GM19438 (cell line): ENCODE data around the gene MCM3AP.
A peak's percentile ranks its signal among the peaks of the same experiment; 100 is the strongest.

ENCODE experiments used
- ATAC-seq: cut with Tn5 transposase; IDR thresholded peaks from one replicate; pipeline ENCODE4 v1.9.1; 2021; ENCODE audit warnings: low read depth; ENCODE audit not compliant: unreplicated experiment

The MCM3AP gene

DNA sequence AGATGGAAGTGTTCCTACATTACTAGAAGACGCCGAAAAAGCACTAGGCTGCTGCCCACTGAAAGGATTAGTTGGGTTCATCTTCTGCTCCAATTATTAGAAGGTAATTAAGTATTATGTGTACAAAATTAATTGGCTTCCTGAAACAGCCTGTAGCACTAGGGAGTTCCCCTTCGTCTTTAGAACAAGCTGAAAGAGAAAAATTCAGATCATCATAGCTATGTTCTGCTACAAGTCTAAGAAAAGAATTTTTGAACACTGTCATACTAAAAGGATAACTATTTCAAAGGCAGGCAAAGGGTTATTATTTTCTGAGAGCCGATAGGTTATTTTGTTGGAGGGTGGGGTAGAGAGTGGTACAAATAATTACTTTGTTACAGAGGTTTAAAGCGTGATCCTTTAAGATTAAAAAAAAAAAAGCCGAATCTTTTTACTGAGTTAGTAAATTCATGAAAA, at the start of gene MCM3AP:
Gene MCM3AP, minus strand, starts transcription at position 406 of the 456 bp plus-strand sequence. Its CDS starts 325 bp downstream, at position 81.
- ATAC-seq = no peak

DNA sequence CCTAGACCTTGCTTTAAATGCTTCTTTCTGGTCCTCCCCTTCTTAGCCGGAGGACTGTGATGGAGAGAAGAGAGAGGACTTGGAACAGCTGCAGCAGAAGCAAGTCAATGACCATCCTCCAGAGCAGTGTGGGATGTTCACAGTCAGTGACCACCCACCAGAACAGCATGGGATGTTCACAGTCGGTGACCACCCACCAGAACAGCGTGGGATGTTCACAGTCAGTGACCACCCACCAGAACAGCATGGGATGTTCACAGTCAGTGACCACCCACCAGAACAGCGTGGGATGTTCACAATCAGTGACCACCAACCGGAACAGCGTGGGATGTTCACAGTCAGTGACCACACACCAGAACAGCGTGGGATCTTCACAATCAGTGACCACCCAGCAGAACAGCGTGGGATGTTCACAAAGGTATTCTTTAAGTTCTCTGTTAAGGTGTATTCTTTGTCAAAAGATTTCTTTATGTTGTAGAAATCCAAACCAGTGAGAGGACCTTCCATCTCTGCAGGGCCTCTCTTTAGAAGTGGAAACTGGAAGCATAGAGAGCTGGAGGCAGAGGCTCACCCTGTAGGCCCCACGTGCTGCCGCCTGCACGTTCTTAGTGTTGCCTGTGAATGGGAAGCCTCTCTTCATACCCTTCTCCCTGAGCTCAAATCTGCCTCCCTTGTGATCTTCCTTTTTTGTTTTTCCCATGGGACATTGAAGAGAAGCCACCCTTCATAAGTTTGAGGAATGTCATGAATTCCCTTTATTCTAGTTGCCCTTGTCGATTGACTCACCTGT, 49.1 kb upstream of the MCM3AP start:
- ATAC-seq = no peak

DNA sequence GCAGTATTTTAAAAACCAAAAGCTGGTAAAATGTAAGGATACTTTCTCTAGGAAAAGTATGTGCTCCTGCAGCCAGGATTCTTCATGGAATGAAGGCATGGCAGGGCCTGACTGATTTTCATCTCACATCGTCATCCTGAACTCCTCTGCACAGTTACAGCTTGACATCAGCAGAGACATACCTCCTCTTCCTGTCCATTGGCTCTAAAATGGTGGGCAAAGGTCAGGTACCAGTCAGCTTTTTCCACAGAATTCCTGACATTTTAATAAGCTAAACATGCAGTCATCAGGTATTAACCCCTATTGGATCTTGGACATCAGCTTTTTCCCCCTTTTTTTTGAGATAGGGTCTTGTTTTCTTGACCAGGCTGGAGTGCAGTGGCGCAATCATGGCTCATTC, 44.4 kb upstream of the MCM3AP start:
- ATAC-seq = no peak

DNA sequence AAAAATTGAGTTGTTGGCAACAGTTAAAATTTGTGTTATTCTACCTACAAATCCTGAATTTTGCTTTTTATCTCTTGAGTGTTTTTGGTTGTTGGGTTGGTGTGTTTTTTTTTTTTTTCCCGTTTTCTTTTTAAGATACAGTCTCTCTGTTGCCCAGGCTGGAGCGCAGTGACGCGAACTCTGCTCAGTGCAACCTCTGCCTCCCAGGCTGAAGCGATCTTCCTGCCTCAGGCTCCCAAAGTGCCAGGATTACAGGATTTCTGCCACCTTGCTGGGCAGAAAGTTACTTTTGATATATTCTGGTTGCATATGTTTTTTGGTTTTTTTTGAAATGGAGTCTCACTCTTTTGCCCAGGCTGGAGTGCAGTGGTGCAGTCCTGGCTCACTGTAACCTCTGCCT, 42.7 kb upstream of the MCM3AP start:
- ATAC-seq = no peak

DNA sequence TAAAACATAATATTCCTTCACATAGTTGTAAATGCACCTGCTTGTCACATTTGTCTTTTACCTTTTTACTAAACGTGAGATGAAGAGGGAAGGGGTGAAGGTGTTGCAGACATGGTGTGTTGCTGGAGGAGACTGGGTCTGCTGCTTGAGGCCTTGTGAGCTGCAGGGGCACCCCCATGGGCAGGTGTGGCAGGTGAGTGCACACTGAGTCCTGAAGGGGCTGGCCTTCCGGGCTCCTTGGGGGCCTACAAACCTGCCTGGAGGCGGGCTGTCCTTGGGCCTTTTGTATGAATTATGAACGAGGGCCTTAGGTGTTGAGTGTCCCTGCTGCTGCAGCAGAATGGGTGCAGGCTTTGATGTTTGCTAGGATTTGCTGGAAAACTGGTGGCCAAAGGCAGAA, 42.3 kb upstream of the MCM3AP start:
- no peak for ATAC-seq

DNA sequence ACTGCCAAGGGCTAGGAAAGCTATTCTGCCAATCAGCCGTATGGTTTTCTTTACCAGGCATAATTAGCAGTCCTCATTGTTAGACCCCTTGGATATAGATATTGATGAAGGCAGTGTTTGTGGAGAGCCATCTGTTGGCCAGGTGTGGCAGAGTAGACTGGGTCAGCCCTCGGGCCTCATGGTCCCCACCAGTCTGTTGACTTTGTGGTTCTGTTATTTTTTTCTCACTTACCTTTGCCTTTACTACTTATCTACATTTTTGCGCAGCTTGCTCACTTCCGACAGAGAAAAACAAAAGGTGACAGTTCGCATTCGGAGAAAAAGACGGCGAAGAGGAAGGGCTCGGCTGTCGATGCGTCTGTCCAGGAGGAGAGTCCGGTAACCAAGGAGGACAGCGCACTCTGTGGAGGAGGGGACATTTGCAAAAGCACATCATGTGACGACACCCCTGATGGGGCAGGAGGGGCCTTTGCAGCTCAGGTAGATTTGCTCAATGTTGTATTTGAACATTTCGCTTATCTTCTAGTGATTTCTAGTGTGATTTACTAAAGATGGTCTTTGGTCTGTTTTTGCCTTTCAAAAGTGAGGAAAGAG, 40.8 kb upstream of the MCM3AP start:
- ATAC-seq = no peak

DNA sequence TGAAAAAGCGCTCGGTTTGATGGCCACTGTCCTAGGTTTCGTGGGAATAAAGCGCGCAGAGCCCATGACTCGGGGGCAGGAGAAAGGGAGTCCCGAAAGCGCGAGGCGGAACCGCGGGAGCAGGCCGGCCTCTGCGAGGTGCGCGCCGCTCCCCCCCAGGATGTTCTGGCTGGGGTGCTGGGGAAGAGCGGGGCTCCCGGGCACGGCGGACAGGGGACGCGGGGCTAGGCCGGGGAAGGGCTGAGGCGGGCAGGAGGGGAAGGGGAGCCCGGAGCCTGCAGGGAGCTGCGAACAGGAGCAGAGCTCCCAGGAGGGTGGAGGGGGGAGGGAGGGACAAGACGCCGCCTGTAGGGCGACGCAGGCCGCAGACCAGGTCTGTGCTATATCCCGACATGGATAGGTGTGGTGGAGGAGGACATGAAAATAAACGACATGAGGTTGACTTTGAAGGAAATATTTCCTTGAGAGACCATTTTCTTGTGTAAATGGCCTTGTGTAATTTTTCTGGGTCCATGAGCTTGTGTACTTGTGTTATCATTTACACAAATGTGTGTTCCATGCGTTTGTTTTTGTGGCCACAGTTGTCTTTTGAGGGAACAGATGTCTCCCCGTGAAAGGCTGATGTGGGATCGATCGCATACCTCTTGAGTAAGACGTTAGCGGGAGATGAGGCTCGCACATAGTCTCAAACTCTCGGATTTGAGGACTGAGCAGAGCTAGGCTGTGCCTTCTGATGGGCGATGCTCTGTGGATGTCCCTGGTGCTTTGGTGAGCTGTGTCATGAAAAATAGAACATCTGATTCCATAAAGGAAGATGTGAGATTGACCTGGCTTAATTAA, 39.9 kb upstream of the MCM3AP start:
- ATAC-seq = no peak

DNA sequence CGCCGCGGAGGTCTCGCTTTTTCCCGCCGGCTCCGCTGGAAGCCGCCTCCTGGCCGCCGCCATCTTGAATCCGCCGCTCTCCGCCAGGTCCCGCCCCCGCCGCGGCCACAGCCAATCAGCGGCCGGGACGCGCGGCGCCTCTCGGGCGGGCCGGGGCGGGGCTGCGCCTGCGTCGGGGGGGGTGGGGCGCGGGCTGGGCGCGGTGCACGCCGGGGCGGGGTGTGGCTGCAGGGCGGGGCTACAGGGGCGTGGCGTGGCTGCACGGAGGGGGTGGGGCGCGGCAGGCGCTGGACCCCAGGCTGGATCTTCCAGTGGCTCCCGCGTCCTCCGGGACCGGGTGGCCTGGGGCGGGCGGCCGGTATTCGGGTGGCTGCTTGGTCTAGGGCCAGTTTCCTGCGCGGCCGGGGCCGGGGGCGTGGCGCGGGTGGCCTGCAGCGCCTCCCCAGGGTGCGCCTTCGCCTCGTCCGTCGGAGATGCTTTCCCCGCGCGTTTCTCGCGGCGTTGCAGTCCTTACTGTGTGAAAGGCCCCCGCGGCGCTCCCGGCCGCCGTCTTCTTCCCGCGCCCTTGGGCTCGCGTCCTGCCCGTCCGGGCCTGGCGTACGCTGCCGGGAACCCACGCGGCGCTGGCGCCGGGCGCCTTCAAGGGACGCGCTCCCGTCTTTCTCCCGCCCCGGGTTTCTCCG, 39.1 kb upstream of the MCM3AP start:
- peak; percentile 52 for ATAC-seq

DNA sequence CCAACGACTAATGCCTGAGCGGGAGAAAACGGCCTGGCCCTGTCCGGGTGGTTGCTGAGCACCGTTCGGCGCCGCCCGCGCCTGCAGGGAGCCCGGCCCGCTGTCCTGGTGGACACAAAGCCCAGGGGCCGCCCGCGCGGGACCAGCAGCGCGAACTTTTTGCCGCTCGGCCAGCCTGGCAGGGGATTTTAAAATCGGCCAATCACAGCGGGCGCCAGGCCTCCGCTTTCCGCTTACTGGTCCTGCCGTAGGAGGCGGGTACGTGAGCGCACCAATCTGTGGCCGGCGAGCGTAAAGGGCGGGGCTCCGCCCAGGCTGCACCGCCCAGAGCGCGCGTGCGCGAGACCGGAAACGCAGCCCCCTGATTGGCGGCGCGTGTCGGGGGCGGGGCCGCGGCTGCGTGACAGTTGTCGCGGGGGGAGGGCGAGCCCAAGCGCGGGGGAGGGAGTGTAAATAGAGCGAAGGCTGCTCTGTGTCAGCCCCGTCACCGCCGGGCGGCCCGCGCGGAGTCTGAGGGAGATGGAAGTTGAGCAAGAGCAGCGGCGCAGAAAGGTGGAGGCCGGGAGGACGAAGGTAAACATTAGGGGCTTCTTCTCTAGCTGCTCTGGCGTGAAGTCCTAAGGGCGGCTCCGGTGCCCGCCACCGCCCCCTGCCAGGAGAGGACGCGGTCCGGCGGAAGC, 38.4 kb upstream of the MCM3AP start, which contains the start of the genes C21orf58 and PCNT:
Gene C21orf58, minus strand, starts transcription at position 161 of the 680 bp plus-strand sequence. CDS start 1,132 bp downstream, outside the sequence.
Gene PCNT, plus strand, starts transcription at position 447 of the 680 bp plus-strand sequence. Its CDS starts 73 bp downstream, at position 520.
- ATAC-seq = peak; percentile 76

DNA sequence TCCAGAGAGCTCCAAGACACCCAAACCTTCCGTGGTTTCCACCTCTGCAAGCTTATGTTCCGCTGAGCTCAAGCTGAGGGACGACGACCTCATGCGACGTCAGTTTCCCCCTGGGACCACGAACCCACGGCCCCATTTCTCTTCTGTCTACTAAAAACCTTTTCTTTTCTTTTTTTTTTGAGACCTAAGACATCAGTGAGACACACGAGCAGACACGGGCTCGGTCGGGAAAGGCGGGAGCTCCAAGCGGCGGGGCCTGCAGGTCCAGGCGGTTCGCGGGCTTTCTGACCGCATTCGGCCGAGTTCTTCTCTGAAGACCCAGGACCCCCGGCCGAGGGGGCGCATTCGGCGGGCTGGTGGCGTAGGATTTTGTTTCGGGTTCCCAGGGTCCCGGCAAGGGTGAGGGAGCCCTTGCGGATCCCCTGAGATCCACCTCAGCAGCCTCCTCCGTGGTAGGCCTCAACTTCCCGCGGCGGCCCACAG, 37.9 kb upstream of the MCM3AP start:
- no peak for ATAC-seq

DNA sequence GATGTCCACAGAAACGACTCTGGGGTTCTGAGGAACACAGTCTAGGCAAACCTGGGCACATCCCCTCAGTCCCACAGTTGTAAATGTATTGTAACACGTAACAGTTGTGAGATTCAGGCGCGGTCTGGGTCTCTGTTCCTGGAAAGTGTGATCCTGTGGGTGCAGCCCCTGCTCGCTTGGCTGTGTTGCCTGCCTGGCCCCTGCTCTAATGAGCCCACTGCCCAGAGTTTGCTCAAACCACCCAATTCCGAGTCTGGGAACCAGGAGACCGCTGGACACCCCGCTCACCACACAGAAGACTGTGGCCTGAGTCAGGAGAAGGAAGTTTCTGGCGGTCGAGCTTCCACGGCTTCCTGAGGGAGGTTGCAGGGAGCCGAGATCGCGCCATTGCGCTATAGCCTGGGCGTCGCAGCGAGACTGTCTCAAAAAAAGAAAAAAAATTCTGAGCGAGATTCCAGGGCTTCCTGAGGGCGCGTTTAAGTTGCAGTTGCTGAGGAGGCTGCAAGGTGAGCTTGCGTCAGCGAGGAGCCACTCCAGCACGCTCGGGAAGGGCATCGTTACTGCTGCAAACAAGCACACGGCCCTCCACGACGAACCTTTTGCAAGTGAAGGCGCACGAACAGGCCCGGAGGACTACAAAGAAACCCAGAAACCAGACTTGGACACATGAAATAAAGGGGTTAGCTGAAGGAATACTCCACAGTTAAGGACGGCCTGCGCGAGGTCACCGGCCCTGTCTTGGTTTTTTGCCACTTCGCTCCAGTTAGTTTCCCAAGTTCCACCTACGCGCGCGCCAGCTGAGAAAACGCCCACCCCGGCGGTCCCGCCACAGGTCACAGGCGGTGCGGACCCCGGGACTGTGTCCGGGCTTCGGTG, 37.2 kb upstream of the MCM3AP start:
- no peak for ATAC-seq

DNA sequence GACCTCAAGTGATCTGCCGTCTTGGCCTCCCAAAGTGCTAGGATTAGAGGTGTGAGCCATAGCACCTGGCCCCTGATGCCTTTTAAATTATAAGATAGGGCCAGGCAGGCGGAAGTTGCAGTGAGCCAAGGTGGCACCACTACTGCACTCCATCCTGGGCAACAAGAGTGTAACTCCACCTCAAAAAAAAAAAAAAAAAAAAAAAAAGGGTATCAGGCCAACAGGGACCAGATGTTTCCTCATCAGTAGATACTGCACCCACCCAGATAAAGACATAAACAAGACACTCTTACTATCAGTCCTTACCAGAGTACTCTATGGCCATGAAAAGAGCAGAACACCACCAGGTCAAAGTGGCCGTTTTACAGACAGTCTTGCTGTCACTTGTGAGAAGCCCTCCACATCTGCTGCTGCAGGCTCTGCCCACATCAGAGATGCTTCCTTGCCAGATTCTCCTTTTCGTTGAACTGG, 35.0 kb upstream of the MCM3AP start:
- no peak for ATAC-seq

DNA sequence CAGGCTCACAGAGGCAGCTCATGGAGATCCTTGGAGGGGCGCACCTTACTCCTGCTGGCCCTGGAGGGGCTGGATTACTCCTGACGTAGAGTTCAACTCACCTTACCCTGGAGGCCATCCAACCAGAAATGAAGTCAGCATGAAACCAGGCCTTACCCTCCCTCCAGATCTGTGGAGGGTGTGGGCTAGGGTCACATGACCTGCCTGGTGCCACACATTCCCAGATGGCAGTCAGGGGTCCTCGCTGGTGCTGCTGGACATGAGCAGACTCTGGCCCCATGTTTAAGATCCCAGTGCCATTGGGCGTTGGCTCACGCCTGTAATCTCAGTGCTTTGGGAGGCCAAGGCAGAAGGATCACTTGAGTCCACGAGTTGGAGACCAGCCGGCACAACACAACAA, 33.8 kb upstream of the MCM3AP start:
- no peak for ATAC-seq

DNA sequence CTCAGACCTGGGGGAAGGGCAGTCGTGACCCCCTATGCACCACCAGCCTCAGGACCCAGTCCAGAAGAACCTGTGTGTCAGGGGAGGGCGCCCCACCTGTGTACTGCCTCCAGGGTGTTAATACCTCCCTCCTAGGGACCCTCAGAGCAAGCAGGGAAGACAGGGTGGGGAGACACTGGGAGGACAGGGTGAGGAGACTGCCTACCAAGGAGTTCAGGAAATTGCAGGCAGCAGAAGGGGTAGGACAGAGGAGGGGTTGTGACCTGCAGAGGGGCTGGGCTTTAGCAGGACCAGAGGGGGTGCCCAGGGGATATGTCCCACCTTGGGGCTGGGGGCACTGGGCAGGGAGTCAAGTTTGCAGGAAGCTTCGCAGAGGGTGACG, 33.0 kb upstream of the MCM3AP start:
- no peak for ATAC-seq

DNA sequence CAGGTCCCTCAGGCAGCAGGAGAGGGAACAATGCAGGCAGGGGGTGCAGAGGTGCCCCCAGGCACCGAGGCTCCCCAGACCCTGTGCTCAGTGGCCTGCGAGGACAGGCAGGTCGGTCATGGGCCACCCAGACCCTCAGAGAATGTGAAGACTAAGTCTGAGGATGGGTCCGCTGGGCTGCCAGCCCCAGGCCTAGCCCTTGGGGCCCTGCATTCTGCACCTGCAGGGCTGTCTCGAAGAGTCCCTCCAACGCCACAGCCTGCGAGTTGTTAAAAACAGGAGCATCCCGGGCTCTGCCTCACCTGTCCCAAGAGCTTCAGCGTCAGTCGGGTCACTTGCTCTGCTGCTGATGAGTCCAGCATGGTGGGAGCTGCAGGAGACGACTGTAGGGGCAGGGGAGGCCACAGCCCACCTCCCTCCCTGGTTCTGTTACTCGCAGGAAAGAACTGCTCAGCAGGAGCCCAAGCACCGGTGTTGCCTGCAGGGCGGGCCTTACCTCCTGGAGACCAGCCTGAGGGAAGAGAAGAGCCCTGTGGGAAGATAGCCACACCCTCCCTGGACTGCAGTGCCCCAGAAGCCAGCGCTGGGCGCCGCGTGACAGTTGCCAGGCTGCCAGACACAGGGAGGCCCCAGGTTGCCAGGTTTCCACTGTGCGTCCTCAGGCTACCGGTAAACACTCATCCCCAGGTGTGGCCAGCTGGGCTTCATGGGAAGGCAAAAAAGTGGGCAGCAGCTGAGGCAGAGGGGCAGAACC, 32.5 kb upstream of the MCM3AP start:
- ATAC-seq = no peak

DNA sequence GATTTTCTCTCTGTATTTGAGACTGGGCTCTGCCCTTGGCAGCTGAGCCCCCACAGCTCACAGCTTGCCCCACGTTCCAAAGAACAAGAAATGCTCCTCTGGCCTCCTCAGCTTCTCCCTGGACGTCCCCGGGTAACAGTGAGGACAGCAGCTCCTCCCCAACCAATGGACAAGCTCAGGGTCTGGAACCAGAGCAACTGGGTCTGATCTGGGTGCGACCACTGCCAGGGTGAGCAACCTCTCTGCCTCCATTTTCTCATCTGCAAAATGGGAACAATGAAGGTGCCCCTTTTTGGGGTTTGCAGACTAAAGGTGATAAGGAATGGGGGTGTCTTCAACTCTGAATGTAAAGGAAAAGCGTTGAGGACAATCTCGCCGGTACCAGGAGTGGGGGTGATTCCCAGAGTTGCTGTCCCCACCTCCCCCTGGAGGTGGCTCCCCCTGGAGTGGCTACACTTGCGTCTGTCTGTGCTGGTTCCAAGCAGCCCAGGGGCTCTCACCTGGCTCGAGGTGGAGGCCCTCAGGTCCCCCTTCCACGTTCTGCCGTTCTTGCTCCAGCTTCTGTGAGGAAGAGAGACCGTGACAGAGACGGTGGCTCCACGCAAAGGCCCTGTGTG, 31.4 kb upstream of the MCM3AP start:
- ATAC-seq = no peak

DNA sequence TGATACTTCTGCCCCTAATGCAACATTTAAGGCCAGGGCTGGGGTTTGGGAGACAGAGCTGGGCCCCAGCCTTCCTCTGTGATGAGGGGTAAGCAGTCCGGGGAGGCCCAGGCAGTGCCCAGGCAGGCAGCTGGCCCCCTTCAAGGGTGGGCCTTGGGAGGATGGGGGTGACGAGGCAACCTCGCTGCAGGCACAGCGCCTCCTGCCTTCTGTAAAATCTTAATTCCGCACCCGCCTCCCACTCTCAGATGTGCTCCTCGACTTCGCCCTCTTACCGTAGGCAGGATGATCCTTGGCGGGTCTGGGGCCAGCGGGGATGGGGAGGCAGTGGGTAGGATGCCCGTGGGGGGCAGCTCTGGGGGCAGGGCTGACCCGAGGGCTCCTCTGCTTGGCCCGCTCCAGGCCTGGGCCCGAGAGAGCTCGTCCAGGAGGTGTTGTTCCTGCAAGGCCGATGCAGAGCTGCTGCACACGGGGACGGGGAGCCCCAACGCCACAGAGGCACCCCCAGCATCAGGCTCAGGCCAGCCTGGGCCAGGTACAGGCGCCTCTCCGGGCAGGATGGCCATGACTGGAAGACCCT, 29.1 kb upstream of the MCM3AP start:
- no peak for ATAC-seq
